Measurements from ENCODE around the gene TFEB.

TFEB gene

GRCh38 chr6:41713650-41714291, 21.6 kb downstream of the TFEB start:
- no peak overlapping the region for H3K4me3 ChIP-seq (ENCODE audit: low read depth, low read length)
- CTCF ChIA-PET, result interaction anchor here (0.5 to 1.4 kb wide), 7 partner anchors 8 to 330 kb away, joined by 3 to 5 read pairs (median 3); no protein-coding TSS in a partner anchor
- TF ChIP-seq ZNF747 (tag by site-specific recombination; IDR thresholded peaks at IDR 0.05) (no peak), ZFHX2 (tag by site-specific recombination; conservative IDR thresholded peaks at IDR 0.05) (0 out of 2 replicates have a peak, but pooled peaks have one; percentile 8), GFI1B (tag by site-specific recombination; IDR thresholded peaks at IDR 0.05) (no peak), PBX3 (CRISPR knock-in tag; IDR thresholded peaks at IDR 0.05) (no peak), ZBTB26 (tag by site-specific recombination; optimal IDR thresholded peaks at IDR 0.05) (peak; percentile 24), PRDM6 (tag by site-specific recombination; IDR thresholded peaks at IDR 0.05) (no peak), ZNF138 (tag by site-specific recombination; IDR thresholded peaks at IDR 0.05; ENCODE audit: borderline replicate concordance) (no peak), ZNF248 (tag by site-specific recombination; IDR thresholded peaks at IDR 0.05) (no peak), ZNF423 (tag by site-specific recombination; IDR thresholded peaks at IDR 0.05) (no peak), ZBTB49 (tag by site-specific recombination; IDR thresholded peaks at IDR 0.05; ENCODE audit: low read depth) (no peak), ZNF843 (tag by site-specific recombination; IDR thresholded peaks at IDR 0.05) (no peak), GLIS2 (tag by site-specific recombination; IDR thresholded peaks at IDR 0.05) (peak; percentile 23; the same call in 1 of the 2 replicates), SP2 (tag by site-specific recombination; IDR thresholded peaks at IDR 0.05) (no peak), ZNF488 (tag by site-specific recombination; IDR thresholded peaks at IDR 0.05) (no peak), ZSCAN4 (tag by site-specific recombination; IDR thresholded peaks at IDR 0.05) (peak; percentile 95), ZNF560 (tag by site-specific recombination; IDR thresholded peaks at IDR 0.05; ENCODE audit: borderline replicate concordance) (no peak)

More at GRCh38 chr6:41713650-41714291, 21.6 kb downstream of the TFEB start:
- POLR2A ChIA-PET, result interaction anchor here (0.5 to 1.1 kb wide), 2 partner anchors 21 to 292 kb away, joined by 3 read pairs; no protein-coding TSS in a partner anchor
- Histone ChIP-seq H3K9me3 (ENCODE audit: control insufficient read depth, insufficient read depth, low read depth, low read length) (no peaks in the 10 kb centered on the region), H3K27ac (ENCODE audit: extremely low read depth, low read depth, low read length) (no peak overlapping the region), H3K4me1 (ENCODE audit: control insufficient read depth, insufficient read depth, low read length) (peaks cover 3% of the 10 kb centered on the region; the same call in 1 of the 2 replicates), H3K36me3 (ENCODE audit: control insufficient read depth in 2 of 2, insufficient read depth in 1 of 2, low read length in 2 of 2) (no peaks in the 10 kb centered on the region)
